Eye (tissue), 1 donor: ENCODE measurements around the gene MBOAT7.
A peak's percentile ranks its signal among the peaks of the same experiment; 100 is the strongest.
"Not testable (repeated sequence)": the region's sequence is repeated elsewhere in the genome, so short reads cannot be mapped to it uniquely, and the experiment has no call there.

Source experiments
- DNase-seq: peaks from one replicate; pipeline ENCODE4 v3.0.0-alpha.2; 2015

Gene MBOAT7

GRCh38 chr19:54189145-54189734 lies at the start of gene MBOAT7:
Gene MBOAT7 (minus strand): TSS chr19:54189580. CDS start chr19:54188508, 1,072 bp downstream.
- DNase-seq = no peak

- DNase-seq = no peak
These were observed 44.6 kb upstream of the MBOAT7 start for GRCh38 chr19:54233941-54234340.

- peak; percentile 90 for DNase-seq
These were observed 41.9 kb upstream of the MBOAT7 start for GRCh38 chr19:54231077-54231931.

GRCh38 chr19:54230031-54230430 lies 40.7 kb upstream of the MBOAT7 start:
- DNase-seq = no peak

GRCh38 chr19:54229146-54229545 lies 39.8 kb upstream of the MBOAT7 start:
- no peak for DNase-seq

- DNase-seq = not testable (repeated sequence)
These were observed 35.2 kb upstream of the MBOAT7 start for GRCh38 chr19:54224619-54225018.

- not testable (repeated sequence) for DNase-seq
These were observed 34.5 kb upstream of the MBOAT7 start for GRCh38 chr19:54223937-54224281.

GRCh38 chr19:54223277-54223936 lies 34.0 kb upstream of the MBOAT7 start:
- DNase-seq = not testable (repeated sequence)

GRCh38 chr19:54222474-54223276 lies 33.3 kb upstream of the MBOAT7 start, which contains the start of gene LILRB3:
Gene LILRB3 (minus strand): TSS chr19:54223007. CDS start chr19:54222976, 31 bp downstream.
- DNase-seq = not testable (repeated sequence)

- DNase-seq = not testable (repeated sequence)
These were observed 32.6 kb upstream of the MBOAT7 start for GRCh38 chr19:54221947-54222346.

- DNase-seq = not testable (repeated sequence)
These were observed 30.3 kb upstream of the MBOAT7 start for GRCh38 chr19:54219702-54220101.

- DNase-seq = no peak
These were observed 29.7 kb upstream of the MBOAT7 start for GRCh38 chr19:54218960-54219661.

GRCh38 chr19:54218259-54218658 lies 28.9 kb upstream of the MBOAT7 start:
- no peak for DNase-seq

- DNase-seq = not testable (repeated sequence)
These were observed 28.3 kb upstream of the MBOAT7 start for GRCh38 chr19:54217517-54218247.

- DNase-seq = no peak
These were observed 27.5 kb upstream of the MBOAT7 start for GRCh38 chr19:54216869-54217268.

- DNase-seq = not testable (repeated sequence)
These were observed 25.4 kb upstream of the MBOAT7 start for GRCh38 chr19:54214734-54215133.

- DNase-seq = not testable (repeated sequence)
These were observed 24.8 kb upstream of the MBOAT7 start for GRCh38 chr19:54214217-54214616.

- DNase-seq = no peak
These were observed 21.9 kb upstream of the MBOAT7 start for GRCh38 chr19:54211235-54211634.

GRCh38 chr19:54209811-54210494 lies 20.6 kb upstream of the MBOAT7 start:
- peak; percentile 81 for DNase-seq

GRCh38 chr19:54209058-54209810 lies 19.9 kb upstream of the MBOAT7 start:
- peak; percentile 24 for DNase-seq
